Activated CD4-positive, alpha-beta T cell treated with anti-CD3 and anti-CD28 coated beads, Interleukin-2, amount 50 U/mL, for 16 hours (primary cell): ENCODE measurements around the gene CUX1.
"Not testable (repeated sequence)": the region's sequence is repeated elsewhere in the genome, so short reads cannot be mapped to it uniquely, and the experiment has no call there.

Source experiments
- DNase-seq: peaks from one replicate; pipeline ENCODE4 v3.0.0-alpha.2; 2020

Gene CUX1

DNA sequence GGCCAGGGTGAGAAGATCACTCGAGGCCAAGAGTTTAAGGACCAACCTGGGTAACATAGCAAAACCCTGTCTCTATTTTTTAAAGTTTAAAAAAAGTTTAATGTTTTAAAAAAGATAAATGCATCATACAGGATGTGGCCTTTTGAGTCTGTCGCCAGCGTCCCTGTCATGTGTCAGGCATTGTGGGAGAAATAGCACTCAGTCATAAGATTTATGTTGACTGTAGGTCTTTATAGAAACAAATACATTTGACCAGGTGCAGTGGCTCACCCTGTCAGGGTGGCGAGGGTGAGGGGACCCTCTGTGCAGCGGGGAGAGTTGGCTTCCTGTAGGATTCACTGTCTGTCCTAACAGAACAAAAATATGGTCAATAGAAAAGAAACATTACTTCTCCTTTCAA lies 405.8 kb downstream of the CUX1 start:
- DNase-seq, result no peak

DNA sequence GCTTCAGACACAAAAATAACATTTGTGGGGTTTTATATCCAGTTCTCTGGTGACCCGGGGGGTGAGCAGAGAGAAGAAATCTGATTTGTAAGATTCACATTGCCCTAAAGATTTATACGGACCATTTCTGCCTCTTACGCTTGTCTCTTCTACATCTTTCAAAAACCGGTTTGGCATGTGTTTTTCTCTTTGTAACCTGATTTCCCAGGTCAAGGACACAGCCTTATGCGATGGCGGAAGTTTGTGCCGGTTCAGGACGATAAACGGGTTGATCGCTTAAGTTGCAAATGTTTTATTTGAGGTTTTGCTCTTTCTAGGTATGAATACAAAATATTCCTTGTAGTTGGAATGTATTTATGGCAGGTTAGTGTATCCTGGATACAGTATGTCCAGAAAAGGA lies 407.6 kb downstream of the CUX1 start:
- DNase-seq, result no peak

DNA sequence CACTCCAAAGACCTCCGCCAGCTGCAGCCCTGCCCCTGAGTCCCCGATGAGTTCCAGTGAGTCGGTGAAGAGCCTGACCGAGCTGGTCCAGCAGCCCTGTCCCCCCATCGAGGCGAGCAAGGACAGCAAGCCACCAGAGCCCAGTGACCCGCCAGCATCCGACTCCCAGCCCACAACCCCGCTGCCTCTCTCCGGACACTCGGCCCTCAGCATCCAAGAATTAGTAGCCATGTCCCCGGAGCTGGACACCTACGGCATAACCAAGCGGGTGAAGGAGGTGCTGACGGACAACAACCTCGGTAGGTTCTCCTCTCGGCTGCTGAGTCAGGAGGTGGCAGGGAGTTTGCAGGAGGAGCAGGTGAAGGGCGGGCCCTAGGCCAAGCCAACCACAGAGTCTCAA lies 409.9 kb downstream of the CUX1 start:
- no peak for DNase-seq

DNA sequence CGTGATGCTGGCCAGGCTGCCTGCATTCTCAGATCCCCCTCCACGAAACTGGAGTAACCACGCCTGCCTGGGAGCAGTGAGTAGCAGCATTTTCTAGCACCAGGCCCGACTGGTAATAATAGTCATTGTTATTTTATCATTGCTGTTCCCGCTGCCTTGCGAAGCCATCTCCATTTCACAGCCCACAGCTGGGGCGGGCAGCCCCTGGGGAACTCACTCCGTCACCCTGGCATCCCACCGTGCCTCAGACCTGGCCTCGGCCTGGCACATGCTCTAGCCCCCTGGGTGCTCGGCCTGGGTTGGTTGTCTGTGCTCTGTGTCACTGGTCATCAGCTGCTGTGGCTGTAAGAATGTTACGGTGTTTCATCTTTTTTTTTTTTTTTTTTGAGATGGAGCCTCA lies 411.5 kb downstream of the CUX1 start:
- DNase-seq, result no peak

DNA sequence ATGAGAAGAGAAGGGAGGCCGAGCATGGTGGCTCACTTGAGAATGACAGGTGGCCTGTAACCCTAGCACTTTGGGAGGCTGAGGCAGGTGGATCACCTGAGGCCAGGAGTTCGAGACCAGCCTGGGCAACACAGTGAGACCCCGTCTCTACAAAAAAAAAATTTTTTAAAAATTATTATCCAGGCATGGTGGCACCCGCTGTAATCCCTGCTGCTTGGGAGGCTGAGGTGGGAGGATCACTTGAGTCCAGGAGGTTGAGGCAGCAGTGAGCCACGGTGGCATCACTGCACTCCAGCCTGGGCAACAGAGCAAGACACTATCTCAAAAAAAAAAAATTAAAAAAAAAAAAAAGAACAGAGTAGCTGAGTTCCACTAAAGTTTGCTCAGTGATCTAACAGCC lies 412.7 kb downstream of the CUX1 start:
- DNase-seq, result not testable (repeated sequence)

DNA sequence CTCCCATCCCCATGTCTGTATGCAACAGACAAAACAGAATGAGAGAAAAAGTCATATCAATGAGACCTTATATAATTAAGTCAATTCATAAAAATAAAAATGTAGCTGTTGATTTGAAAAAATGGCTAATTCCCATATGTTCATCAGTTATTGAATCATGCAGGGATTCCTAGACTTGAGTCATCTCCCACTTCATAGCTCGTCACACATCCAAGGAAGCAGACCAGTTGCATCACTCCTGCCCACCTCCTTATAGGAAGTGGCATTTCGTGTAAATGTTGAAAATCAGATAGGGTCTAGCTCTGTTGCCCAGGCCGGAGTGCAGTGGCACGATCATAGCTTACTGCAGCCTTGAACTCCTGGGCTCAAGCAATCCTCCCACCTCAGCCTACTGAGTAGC lies 413.2 kb downstream of the CUX1 start:
- no peak for DNase-seq

DNA sequence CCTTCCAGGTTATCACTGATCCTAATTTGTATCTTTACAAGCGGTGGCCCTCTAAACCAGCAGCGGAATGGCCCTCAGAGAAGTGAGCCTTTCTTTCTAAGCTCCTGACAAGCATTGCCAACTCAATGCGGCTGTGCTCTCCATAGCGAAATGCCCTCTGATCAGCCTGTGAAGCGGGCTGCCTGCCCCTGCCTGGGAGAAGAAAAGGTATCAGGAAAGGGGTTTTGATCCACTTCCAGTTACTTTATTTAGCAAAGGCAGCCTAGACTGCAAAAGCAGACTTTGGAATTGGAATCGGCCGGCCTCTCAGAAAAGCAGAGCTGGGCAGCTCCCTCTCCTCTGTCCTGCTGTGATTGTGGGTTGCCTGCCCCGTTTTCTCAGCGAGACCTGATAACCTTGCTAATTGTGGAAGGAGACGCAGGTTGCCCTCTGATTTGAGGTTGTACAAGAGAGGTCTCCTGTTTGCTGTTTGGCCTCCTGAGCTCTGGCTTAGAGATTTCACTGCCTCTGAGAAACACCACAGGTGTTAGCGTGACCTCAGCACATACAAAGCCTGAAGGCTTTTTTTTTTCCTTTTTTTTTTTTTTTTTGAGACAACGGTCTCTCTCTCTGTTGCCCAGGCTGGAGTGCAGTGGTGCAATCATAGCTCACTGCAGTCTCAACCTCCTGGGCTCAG lies 415.3 kb downstream of the CUX1 start:
- DNase-seq, result no peak

DNA sequence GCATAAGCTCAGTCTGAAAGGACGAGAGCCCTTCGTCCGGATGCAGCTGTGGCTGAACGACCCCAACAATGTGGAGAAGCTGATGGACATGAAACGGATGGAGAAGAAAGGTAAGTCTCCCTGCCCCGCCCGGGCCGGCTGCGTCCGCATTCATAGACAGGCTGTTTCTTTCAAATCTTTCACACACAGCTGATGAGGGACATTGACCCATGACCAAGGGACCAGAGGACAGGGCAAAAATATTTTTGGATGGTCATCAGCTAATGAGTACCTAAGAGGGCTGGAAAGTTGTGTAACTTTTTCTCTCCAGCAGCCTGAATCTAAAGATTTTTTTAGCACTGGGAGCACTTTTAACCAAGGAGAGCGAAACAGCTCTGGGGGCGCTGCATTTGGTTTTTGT lies 416.7 kb downstream of the CUX1 start:
- DNase-seq, result no peak

DNA sequence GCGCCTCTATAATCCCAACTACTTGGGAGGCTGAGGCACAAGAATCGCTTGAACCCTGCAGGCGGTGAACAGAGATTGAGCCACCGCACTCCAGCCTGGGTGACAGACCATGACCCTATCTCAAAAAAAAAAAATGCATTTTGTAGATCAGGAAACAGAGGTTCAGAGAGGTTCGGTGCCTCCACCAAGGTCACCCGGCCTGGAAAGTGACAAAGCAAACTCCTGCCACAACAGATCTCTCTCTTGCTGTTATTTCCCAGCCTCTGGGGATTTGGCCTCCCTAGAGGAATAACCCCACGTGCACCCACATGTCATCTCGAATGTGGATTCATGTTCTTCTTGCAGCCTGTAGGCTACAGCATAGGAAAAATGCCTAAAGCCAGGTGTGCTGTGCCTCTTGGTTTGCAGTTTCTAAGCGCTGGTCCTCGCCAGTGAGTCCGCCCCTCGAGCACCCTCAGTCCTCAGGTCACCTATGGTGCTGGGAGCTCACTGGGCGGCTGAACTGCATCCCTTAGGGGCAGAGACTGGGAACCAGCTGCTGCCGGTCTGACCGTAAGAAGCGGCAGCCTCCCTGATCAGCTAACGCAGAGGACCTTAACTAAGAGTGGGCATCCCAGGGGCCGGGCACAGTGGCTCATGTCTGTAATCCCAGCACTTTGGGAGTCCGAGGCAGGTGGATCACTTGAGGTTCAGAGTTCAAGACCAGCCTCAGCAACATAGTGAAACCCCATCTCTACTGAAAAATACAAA lies 417.6 kb downstream of the CUX1 start:
- DNase-seq, result no peak

DNA sequence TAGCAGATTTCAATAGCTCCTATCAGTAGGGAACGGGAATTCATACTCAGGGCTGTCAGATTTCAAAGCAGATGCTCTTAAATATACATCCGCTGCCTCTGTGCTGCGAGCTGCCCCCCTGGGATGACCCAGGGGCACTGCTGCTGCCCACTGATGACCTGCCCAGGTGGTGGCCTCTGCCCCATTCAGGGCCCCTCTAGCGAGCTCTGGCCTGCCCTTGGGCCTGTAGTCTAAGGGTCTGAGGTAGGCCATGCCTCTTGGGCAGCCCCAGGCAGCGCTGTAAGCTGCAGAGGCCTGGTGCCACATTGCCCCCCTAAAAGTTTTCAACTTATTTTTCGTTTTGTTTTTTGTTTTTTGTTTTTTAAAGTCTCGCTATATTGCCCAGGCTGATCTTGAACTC lies 418.7 kb downstream of the CUX1 start:
- DNase-seq, result no peak

DNA sequence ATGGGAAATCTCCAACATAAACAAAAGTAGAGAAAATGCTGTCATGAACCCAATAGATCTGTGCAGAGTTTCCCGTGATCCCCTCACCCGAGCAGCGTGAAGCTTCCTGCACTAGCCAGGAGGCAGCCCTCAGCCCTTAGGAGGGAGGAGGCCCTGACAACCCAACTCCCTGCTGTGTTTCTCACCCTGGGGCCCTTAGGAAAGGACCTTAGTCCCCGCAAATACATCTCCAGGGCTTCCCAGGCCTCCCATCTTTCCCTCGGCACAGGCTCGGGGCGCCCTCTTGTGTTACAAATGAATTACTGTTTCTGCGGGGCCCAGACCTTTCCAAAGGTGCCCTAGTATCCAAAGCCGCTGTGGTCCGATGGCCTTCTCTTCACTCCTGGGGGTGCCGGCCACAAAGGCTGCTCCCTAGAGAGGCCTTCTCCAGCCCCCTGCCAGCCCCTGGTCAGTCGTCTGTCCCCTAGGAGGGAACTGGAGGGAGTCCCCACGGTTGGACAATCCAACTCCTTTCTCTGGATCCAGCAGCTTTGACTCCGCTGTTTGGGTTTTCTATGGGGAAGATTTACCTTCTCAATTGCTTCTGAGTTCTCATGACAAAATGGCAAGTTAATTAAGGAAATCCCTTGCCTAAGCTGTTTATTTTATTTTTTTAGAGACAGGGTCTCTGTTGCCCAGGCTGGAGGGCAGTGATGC lies 419.3 kb downstream of the CUX1 start:
- DNase-seq, result peak; percentile 46

DNA sequence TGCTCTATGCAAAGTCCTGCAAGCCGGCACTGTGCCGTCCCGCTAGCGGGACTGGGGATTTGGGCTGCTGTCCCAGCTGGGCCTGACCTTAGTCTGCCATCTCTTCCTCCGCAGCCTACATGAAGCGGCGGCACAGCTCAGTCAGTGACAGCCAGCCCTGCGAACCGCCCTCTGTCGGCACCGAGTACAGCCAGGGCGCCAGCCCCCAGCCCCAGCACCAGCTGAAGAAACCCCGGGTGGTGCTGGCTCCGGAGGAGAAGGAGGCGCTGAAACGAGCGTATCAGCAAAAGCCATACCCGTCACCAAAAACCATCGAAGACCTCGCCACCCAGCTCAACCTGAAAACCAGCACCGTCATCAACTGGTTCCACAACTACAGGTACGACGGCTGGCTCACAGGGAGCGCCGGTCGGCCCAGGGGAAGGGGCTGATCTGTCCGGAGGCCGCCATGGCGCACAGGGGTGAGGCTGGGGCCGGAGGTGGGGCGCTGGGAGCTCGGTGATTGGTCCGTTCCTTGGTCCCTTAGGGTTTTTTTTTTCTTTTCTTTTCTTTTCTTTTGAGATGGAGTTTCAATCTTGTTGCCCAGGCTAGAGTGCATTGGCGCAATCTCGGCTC lies 421.9 kb downstream of the CUX1 start:
- DNase-seq, result no peak

DNA sequence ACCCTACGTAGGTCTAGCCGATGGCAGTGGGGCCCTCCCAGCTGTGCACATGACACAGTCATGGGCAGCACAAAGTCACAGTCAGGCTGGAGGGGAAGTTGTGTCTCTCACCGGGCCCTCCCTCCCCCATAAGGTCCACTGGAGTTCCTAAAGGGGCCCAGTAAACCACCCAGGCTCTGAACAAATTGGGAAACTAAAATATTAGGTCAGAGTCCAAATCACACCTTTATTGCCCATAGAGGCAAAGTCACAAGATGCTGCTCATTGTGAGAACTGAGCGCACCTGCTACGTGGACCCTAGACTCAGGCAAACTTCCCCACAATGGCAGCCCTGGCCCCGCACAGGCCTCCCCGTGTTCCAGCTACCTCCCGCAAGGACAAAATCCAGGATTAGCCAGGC lies 424.0 kb downstream of the CUX1 start:
- no peak for DNase-seq

DNA sequence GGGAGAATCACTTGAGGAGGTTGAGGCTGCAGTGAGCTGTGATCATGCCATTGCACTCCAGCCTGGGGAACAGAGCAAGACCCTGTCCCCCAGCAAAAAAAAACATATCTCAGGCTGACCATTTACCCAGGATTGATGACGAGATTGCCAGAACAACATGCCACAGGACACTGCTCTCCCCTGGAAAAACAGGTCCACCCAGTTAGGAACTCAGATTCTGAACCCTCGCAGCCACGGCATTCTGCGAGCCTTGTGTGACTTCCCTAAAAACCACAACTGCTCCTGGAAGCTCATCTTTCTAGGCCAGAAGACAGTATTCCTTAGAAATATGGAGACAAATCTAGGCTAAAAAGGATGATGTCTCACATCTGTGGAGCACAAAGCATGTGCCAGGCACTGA lies 427.2 kb downstream of the CUX1 start:
- no peak for DNase-seq

DNA sequence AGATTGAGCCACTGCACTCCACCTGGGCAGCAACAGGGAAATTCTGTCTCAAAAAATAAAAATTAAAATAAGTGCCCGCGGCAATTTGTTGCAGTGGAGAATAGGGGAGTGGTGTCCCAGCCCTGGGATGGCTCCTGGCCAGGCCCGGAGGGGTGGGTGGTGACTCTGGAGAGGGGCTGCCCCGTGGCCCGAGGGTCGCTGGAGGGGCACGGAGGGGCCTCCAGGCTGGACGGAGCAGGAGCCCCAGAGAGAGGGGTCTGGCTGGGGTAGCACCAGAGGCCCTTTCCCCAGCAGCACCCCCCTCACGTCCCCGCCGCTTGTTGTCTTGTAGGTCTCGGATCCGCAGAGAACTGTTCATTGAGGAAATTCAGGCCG lies 430.6 kb downstream of the CUX1 start:
- no peak for DNase-seq

DNA sequence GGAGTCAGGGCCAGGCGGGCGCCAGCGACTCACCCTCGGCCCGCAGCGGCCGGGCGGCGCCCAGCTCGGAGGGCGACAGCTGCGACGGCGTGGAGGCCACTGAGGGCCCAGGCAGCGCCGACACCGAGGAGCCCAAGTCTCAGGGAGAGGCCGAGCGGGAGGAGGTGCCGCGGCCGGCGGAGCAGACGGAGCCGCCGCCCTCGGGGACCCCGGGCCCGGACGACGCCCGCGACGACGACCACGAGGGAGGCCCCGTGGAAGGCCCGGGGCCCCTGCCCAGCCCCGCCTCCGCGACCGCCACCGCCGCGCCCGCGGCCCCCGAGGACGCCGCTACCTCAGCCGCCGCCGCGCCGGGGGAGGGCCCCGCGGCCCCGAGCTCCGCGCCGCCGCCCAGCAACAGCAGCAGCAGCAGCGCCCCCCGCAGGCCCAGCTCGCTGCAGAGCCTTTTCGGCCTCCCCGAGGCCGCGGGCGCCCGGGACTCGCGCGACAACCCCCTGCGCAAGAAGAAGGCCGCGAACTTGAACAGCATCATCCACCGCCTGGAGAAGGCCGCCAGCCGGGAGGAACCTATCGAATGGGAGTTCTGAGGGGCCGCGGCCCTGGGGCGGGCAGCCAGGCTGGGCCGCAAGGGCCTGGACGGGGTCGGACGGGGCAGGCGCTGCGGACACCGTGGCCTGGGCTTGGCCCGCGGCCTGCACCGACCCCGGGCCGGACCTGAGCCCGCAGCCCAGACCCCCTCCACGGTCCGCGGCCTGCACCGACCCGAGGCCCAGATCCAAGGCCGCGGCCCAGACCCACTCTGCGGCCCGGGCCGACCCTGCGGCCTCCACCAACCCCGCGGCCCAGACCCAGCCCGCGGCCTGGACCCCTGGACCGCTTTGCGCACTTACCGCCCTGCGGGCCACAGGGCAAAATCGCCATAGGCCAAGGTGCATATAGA lies 431.3 kb downstream of the CUX1 start:
- DNase-seq, result no peak

DNA sequence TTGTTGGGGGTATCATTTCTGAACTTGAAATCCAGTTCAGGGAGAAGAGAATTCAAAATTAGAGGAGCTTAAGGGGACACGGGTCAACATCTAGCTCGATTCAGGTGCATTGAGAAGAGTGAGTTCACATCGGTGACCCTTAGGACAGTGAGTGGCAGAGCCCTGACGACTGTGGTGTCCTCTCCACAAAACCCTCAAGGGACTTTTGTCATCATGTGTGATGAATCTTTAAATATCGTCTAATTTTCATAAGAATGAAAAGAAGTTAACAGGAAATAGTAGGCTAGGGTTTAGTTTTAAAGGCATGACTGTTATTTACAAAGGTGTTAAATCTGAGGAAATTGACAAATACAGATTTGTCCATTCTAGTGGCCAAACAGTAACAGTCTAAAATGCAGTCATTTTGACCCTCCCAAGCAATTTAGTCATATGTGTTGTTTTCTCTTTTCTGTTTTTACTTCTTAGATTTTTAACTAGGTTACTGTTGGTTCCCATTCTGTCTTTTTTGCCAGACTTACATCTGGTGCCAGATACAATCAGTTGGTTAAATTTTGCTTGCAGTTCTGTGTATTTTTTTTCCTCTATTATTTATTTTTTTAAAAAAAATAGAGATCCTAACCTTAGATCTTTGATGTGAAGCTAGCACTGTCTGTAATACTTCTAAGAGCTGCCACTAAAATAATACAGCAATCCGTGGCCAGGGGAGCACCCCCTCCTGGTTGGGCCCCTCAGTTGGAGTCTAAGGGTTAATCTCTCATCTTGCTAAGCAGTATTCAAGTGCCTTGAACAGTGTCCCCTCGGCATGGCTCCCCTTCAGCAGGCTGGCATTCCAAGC lies 434.3 kb downstream of the CUX1 start:
- no peak for DNase-seq

DNA sequence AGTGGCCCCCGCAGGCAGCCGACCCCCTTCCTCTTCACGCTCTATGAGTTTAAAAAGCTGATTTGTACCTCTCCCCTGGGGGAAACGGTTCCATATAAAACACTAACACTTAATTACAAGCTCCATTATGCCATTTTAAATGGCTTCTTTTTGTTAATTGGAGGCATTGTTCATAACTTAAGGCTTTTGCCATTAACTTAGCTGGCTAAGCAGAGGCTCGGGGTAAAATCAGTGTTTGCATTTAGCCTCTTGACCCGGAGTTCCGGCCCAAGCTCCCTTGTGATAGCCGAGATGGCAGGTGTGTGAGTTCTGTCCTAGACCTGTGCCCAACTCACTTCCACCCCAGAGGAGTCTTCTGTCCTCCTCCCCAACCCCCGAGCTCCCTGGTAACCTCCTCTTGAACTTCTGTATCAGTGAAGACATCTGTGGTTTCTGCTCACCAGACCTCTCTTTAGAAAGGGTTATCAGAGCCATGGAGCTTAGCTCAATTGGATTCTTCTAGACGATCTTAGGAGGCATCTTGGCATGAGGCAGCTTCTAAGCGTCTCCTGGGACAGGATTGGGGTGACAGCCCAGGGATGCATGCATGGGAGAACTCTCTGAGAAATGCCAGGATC lies 435.0 kb downstream of the CUX1 start:
- no peak for DNase-seq

DNA sequence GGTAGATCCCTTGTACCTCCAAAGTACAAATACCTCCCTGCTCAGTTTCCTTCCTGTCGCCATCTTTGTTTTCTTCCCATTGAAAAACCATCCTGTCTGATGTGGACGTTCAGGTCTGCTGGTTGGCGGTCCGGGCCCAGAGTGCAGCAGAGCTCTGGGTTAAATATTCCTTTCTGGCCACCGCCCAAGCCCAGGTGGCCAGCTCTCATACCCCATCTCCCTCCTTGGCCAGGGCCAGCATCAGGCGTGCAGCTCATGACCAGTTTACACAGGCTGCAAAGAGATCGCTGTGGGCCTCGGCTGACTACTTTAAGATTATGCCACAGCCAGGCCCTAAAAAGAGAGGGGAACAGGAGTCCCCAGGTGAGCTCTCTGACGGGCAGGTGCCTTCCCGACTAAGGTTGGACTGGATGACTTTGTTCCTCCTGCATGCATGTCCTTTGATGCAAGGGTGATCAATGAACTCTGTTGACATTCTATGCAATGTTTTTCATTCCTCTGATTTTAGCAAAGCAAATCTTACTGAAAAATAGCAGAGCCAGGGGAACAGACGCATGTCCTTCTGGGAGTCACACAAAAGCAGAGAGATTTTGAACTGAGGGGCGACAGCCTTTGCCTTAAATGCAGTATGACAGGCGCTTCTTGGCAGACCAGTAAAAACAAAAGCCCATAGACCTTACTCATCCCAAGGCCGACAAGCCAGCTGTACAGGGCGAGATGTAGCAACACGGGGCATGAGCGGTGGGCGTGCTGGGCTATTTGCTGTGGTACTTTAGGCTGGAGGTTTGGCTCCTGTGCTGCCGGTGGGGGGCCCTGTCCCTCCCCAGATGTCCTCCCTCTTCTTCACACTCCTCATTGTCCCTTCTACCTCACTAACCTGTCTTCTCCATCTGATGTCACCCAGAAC lies 435.9 kb downstream of the CUX1 start:
- DNase-seq, result no peak

DNA sequence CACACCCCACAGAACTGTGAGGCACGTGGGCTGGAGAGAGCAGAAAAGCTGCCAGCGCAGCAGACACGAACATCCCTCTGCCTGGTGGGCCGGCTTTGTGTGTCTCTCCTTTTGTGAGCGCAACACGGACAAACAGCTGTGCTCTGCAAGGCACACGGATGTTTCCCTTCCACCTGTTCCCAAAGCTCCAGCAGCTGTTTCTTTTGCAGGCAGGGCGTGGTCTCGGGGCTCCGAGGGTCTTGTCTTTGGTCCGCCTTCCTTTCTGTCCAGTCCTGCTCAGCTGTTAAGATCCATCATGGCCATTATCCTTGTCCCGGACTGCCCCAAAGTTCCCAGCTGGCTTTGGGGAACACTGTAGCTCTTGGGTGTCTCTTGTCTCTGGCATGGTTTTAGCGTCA lies 436.5 kb downstream of the CUX1 start:
- DNase-seq, result no peak
